Adrenal gland (tissue), 12 donors: ENCODE measurements around the gene KCTD20. TPM values are rescaled to one million over a fixed set of nuclear protein-coding genes. Genes with fewer than 3 reads are reported as not detected.

Experiments used
- DNase-seq, 7 donors: peaks; one replicate each; pipeline ENCODE4 v3.0.0-alpha.2; 2019 to 2020
- H3K27ac ChIP-seq, 5 donors: fragments of 200-600 bp; sonication (generic) in 4 of 5; 1 replicate in 3 of 5; 2 replicates in 2 of 5; pipeline versions ENCODE4 v1.5.1 to v1.8.0; 2016 to 2020; ENCODE audit warnings: mild to moderate bottlenecking in 1 of 5
- H3K27me3 ChIP-seq: fragments of 200-600 bp; 2 replicates; pipeline ENCODE4 v1.8.0; 2021
- H3K36me3 ChIP-seq, 2 donors: fragments of 200-600 bp; replicated peaks in 1 of 2; 1 replicate in 1 of 2; 2 replicates in 1 of 2; pipeline versions ENCODE4 v1.5.1 to v1.8.0; 2018 to 2022
- H3K4me1 ChIP-seq, 2 donors: fragments of 200-600 bp; replicated peaks in 1 of 2; 1 replicate in 1 of 2; 2 replicates in 1 of 2; pipeline versions ENCODE4 v1.5.1 to v1.8.0; 2018 to 2021
- H3K4me3 ChIP-seq, 4 donors: fragments of 200-600 bp; sonication (generic) in 3 of 4; one replicate each; pipeline ENCODE4 v1.5.1; 2016 to 2018
- H3K9me3 ChIP-seq, 3 donors: fragments of 200-600 bp; sonication (generic) in 1 of 3; replicated peaks in 1 of 3; 1 replicate in 2 of 3; 2 replicates in 1 of 3; pipeline versions ENCODE4 v1.5.1 to v1.8.0; 2016 to 2021
- POLR2A ChIP-seq, 2 donors: fragments of 450-650 bp; IDR thresholded peaks; one replicate each; pipeline ENCODE4 v1.6.1; 2017; ENCODE audit warnings: antibody characterized with exemption in 2 of 2, mild to moderate bottlenecking in 2 of 2, moderate library complexity in 1 of 2
- WGBS, 4 donors: extraction: QIAGEN DNeasy Blood & Tissue Kit in 2 of 4; methylation state at CpG; one replicate each; pipeline versions ENCODE4 v1.1.5 to v1.1.7; 2013 to 2017; 5-methylcytosine and 5-hydroxymethylcytosine counted together
- intact Hi-C, 2 donors: fragments of 100-400 bp; cut with DNase I; formaldehyde crosslinking; loops; one replicate each; pipeline versions ENCODE4 v1.14.1 to v1.15.0; 2022 to 2023
- polyA plus RNA-seq, 3 donors: library from polyadenylated mRNA; stranded (reverse); fragments of 200-250 nt in 2 of 3; fragments of 350-450 nt in 1 of 3; fragmentation: Illumina TruSeq in 1 of 3; extraction: RNeasy Lipid Tissue Mini Kit (QIAGEN cat#74804) in 1 of 3; gene quantifications; one replicate each; pipeline ENCODE4 v1.2.3, GENCODE V29; 2013 to 2014
- total RNA-seq, 9 donors: library from RNA; depleted of rRNA in 4 of 9; stranded (reverse); fragments of >200 nt in 4 of 9; fragments of 120-200 nt in 1 of 9; fragmentation: NEBNext Ultra II Directional in 1 of 9; extraction: Animal tissue kit (Norgen Biotek cat#: 25700) in 1 of 9; gene quantifications; one replicate each; pipeline versions ENCODE4 v1.1.0 to v1.2.4, GENCODE V29; 2013 to 2023
- TF ChIP-seq, protein P1 (sequence below), 6 experiments: fragments of 450-650 bp in 4 of 6; fragments of 200-600 bp in 2 of 6; sonication (generic) in 1 of 6; IDR thresholded peaks; 1 replicate in 5 of 6; 2 replicates in 1 of 6; pipeline versions ENCODE4 v1.5.1 to v1.8.0; 2016 to 2021; ENCODE audit warnings: antibody characterized with exemption in 6 of 6, mild to moderate bottlenecking in 2 of 6, moderate library complexity in 1 of 6
- donor health status: healthy with polysubstance abuse.
- donor health status: Bipolar disorder and iron deficiency.
- donor health status: DM: yes; HTN: yes; CAD: no.
- donor health status: DM: no; HTN: no; CAD: no.
- donor health status: DM: no; HTN: no; CAD: no.
- donor health status: DM: yes; HTN: yes; CAD: no.

Gene KCTD20
- total and polyA plus RNA-seq, 12 donors, result 15.3 to 78.0 (median 54.4) TPM

GRCh38 chr6:36492621-36493020, 49.8 kb downstream of the KCTD20 start:
- WGBS, 4 donors, result 70 to 86% (median 78%) methylated on average over 1 of the region's 1 CpG
- Histone ChIP-seq H3K27ac (no peak overlapping the region), H3K4me3 (no peak overlapping the region), H3K9me3 (no peaks in the 10 kb centered on the region), H3K36me3 (peaks cover 0 to 22% of the 10 kb centered on the region in 2 donors), H3K27me3 (no peaks in the 10 kb centered on the region), H3K4me1 (peaks cover 0 to 15% of the 10 kb centered on the region in 2 donors)
- DNase-seq, result no peak
- no peak for TF ChIP-seq POLR2A (IDR thresholded peaks at IDR 0.05)
- TF ChIP-seq, protein P1, sequence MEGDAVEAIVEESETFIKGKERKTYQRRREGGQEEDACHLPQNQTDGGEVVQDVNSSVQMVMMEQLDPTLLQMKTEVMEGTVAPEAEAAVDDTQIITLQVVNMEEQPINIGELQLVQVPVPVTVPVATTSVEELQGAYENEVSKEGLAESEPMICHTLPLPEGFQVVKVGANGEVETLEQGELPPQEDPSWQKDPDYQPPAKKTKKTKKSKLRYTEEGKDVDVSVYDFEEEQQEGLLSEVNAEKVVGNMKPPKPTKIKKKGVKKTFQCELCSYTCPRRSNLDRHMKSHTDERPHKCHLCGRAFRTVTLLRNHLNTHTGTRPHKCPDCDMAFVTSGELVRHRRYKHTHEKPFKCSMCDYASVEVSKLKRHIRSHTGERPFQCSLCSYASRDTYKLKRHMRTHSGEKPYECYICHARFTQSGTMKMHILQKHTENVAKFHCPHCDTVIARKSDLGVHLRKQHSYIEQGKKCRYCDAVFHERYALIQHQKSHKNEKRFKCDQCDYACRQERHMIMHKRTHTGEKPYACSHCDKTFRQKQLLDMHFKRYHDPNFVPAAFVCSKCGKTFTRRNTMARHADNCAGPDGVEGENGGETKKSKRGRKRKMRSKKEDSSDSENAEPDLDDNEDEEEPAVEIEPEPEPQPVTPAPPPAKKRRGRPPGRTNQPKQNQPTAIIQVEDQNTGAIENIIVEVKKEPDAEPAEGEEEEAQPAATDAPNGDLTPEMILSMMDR (IDR thresholded peaks at IDR 0.05), result no peak
- intact Hi-C loops, result no loop called here

GRCh38 chr6:36493319-36493718, 50.5 kb downstream of the KCTD20 start:
- peaks cover 0 to 8% of the 10 kb centered on the region in 2 donors for H3K4me1 ChIP-seq
- DNase-seq, result no peak
- intact Hi-C loops, result no loop called here
- H3K36me3 ChIP-seq, result peaks cover 0 to 22% of the 10 kb centered on the region in 2 donors
- H3K9me3 ChIP-seq, result no peaks in the 10 kb centered on the region
- TF ChIP-seq POLR2A (IDR thresholded peaks at IDR 0.05), result no peak
- TF ChIP-seq, protein P1 (IDR thresholded peaks at IDR 0.05), result no peak
- H3K27me3 ChIP-seq, result no peaks in the 10 kb centered on the region
- H3K27ac ChIP-seq, result no peak overlapping the region
- H3K4me3 ChIP-seq, result no peak overlapping the region
- 60 to 70% (median 66%) methylated on average over 6 of the region's 6 CpGs for WGBS, 4 donors

GRCh38 chr6:36493859-36494258, 51.1 kb downstream of the KCTD20 start:
- H3K4me1 ChIP-seq, result peaks cover 0 to 3% of the 10 kb centered on the region in 2 donors
- intact Hi-C loops, result no loop called here
- H3K27ac ChIP-seq, result no peak overlapping the region
- WGBS, 4 donors, result 46 to 56% (median 53%) methylated on average over 2 of the region's 2 CpGs
- peaks cover 0 to 22% of the 10 kb centered on the region in 2 donors for H3K36me3 ChIP-seq
- no peaks in the 10 kb centered on the region for H3K9me3 ChIP-seq
- no peak for DNase-seq
- TF ChIP-seq POLR2A (IDR thresholded peaks at IDR 0.05), result no peak
- TF ChIP-seq, protein P1 (IDR thresholded peaks at IDR 0.05), result no peak
- no peaks in the 10 kb centered on the region for H3K27me3 ChIP-seq
- H3K4me3 ChIP-seq, result no peak overlapping the region

GRCh38 chr6:36495086-36495485, 52.3 kb downstream of the KCTD20 start:
- no peaks in the 10 kb centered on the region for H3K9me3 ChIP-seq
- no peak overlapping the region for H3K4me3 ChIP-seq
- no peaks in the 10 kb centered on the region for H3K4me1 ChIP-seq
- 95 to 99% (median 95%) methylated on average over 5 of the region's 5 CpGs for WGBS, 4 donors
- no peaks in the 10 kb centered on the region for H3K27me3 ChIP-seq
- TF ChIP-seq, protein P1 (IDR thresholded peaks at IDR 0.05), result no peak
- no peak for TF ChIP-seq POLR2A (IDR thresholded peaks at IDR 0.05)
- H3K27ac ChIP-seq, result no peak overlapping the region
- peaks cover 0 to 22% of the 10 kb centered on the region in 2 donors for H3K36me3 ChIP-seq
- DNase-seq, result no peak
- intact Hi-C loops, result no loop called here
